HepG2 (cell line): Measurements from ENCODE around the gene TSSK3. TPM values are rescaled to one million over a fixed set of nuclear protein-coding genes. Genes with fewer than 3 reads are reported as not detected.

Source experiments
- HDAC2 ChIP-seq: sonication (generic); formaldehyde crosslinking; IDR thresholded peaks from 2 replicates; pipeline ENCODE4 v1.4.0; 2020; ENCODE audit warnings: missing genetic modification reagents
- HOXA7 ChIP-seq: sonication (generic); formaldehyde crosslinking; IDR thresholded peaks from 2 replicates; pipeline ENCODE4 v1.8.1; 2022; ENCODE audit warnings: mild to moderate bottlenecking, missing genetic modification reagents, moderate library complexity
- KMT2B ChIP-seq: IDR thresholded peaks from 2 replicates; pipeline ENCODE4 v1.6.1; 2016; ENCODE audit warnings: missing genetic modification reagents, missing compliant biosample characterization
- MXD1 ChIP-seq: sonication (generic); formaldehyde crosslinking; IDR thresholded peaks from 2 replicates; pipeline ENCODE4 v1.4.0; 2020; ENCODE audit warnings: mild to moderate bottlenecking, missing genetic modification reagents
- NFE2L2 ChIP-seq: fragments of 150-350 bp; IDR thresholded peaks from 2 replicates; pipeline ENCODE4 v1.6.1; 2014; ENCODE audit warnings: low read length
- PAWR ChIP-seq: sonication (generic); formaldehyde crosslinking; IDR thresholded peaks from 2 replicates; pipeline ENCODE4 v1.4.0; 2020; ENCODE audit warnings: missing genetic modification reagents, mild to moderate bottlenecking, borderline replicate concordance
- PHB2 ChIP-seq: fragments of 450-650 bp; IDR thresholded peaks from 2 replicates; pipeline ENCODE4 v1.6.1; 2018; ENCODE audit not compliant: partially characterized antibody
- POLR2G ChIP-seq: fragments of 200-400 bp; formaldehyde crosslinking; IDR thresholded peaks from 2 replicates; pipeline ENCODE4 v1.6.1; 2018; ENCODE audit warnings: mild to moderate bottlenecking, low read depth, low read length, moderate library complexity
- SUZ12 ChIP-seq: fragments of 150-350 bp; IDR thresholded peaks from 2 replicates; pipeline ENCODE4 v1.6.1; 2014; ENCODE audit warnings: low read depth, low read length
- ZNF343 ChIP-seq: sonication (generic); formaldehyde crosslinking; IDR thresholded peaks from 2 replicates; pipeline ENCODE4 v1.4.0; 2020; ENCODE audit warnings: mild to moderate bottlenecking, missing genetic modification reagents
- ZNF646 ChIP-seq: sonication (generic); formaldehyde crosslinking; IDR thresholded peaks from 2 replicates; pipeline ENCODE4 v1.9.0; 2021; ENCODE audit warnings: mild to moderate bottlenecking, missing genetic modification reagents
- polyA plus RNA-seq, 8 experiments: library from polyadenylated mRNA; depleted of rRNA in 3 of 8; stranded (reverse) in 7 of 8; unstranded in 1 of 8; fragments of >200 nt; fragmentation: Illumina TruSeq in 4 of 8; extraction: Trizol in 4 of 8; gene quantifications; 2 replicates each; pipeline versions ENCODE4 v1.2.1 to v1.2.3, GENCODE V29; 2011 to 2016; ENCODE audit warnings: low read depth in 4 of 8, missing spikeins in 1 of 8, mixed read lengths in 1 of 8; ENCODE audit not compliant: insufficient read depth in 1 of 8
- total RNA-seq, 5 experiments: library from RNA; depleted of rRNA; stranded (reverse); fragments of >200 nt; fragmentation: Illumina TruSeq; extraction: Trizol; gene quantifications; 2 replicates each; pipeline ENCODE4 v1.2.3, GENCODE V29; 2016; ENCODE audit warnings: low read depth in 1 of 5
- TF ChIP-seq, protein P1 (sequence below): sonication (generic); formaldehyde crosslinking; IDR thresholded peaks from 2 replicates; pipeline ENCODE4 v1.4.0; 2020; ENCODE audit warnings: missing genetic modification reagents

Gene TSSK3
- total and polyA plus RNA-seq, 2 of the 13 experiments (the other 11 are each of a cell fraction or from before 2014, with no cell fraction given), result 1.0 to 1.1 TPM

DNA sequence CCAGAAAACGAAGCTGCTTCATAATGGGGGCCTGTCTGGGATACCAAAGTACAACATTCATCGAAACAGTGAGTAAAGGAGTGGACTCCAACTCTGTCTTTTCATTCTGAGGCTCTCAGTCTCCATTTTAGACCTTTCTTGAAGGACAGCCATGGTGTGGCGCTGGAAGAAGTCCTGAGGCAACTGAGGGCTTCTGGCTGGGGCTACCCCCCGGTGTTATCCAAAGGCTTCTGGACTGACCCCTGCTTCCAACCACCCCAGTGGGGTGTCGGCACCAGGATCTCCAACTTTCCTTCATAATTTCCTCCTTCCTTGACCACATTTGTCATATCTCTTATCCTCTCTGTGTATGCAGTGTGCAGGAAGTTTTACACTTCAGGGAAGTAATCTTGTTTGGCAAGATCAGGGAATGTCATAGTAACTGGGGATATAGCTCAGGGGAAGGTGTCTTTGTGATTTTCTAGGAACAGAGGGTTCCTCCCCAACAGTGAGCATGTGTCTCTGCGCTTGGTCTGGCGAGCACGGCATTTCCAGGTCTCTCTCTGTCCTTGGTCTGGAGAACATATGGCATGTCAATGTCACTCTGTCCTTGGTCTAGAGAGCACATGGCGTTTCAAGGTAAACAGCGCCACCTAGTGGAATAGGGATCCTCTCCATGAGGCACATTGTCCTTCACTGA, 51.3 kb downstream of the TSSK3 start (continued):
- TF ChIP-seq PAWR, result no peak
- TF ChIP-seq NFE2L2, result no peak
- TF ChIP-seq MXD1 (CRISPR knock-in tag), result no peak
- no peak for TF ChIP-seq ZNF343
- TF ChIP-seq HDAC2, result peak; percentile 52; the same call in 1 of the 2 replicates
- TF ChIP-seq SUZ12, result no peak
- no peak for TF ChIP-seq POLR2G
- no peak for TF ChIP-seq PHB2
- no peak for TF ChIP-seq KMT2B (CRISPR knock-in tag)
- TF ChIP-seq ZNF646 (CRISPR knock-in tag), result no peak
- no peak for TF ChIP-seq HOXA7
- TF ChIP-seq, protein P1, sequence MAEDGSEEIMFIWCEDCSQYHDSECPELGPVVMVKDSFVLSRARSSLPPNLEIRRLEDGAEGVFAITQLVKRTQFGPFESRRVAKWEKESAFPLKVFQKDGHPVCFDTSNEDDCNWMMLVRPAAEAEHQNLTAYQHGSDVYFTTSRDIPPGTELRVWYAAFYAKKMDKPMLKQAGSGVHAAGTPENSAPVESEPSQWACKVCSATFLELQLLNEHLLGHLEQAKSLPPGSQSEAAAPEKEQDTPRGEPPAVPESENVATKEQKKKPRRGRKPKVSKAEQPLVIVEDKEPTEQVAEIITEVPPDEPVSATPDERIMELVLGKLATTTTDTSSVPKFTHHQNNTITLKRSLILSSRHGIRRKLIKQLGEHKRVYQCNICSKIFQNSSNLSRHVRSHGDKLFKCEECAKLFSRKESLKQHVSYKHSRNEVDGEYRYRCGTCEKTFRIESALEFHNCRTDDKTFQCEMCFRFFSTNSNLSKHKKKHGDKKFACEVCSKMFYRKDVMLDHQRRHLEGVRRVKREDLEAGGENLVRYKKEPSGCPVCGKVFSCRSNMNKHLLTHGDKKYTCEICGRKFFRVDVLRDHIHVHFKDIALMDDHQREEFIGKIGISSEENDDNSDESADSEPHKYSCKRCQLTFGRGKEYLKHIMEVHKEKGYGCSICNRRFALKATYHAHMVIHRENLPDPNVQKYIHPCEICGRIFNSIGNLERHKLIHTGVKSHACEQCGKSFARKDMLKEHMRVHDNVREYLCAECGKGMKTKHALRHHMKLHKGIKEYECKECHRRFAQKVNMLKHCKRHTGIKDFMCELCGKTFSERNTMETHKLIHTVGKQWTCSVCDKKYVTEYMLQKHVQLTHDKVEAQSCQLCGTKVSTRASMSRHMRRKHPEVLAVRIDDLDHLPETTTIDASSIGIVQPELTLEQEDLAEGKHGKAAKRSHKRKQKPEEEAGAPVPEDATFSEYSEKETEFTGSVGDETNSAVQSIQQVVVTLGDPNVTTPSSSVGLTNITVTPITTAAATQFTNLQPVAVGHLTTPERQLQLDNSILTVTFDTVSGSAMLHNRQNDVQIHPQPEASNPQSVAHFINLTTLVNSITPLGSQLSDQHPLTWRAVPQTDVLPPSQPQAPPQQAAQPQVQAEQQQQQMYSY (CRISPR knock-in tag), result no peak
